Neuronal stem cell (in vitro differentiated cells): ENCODE measurements around the gene FOXI1.

ENCODE experiments used
- DNase-seq: peaks from one replicate; pipeline ENCODE4 v3.0.0-alpha.2; 2013; ENCODE audit warnings: low spot score
- H2AFZ ChIP-seq: one replicate; pipeline ENCODE4 v1.6.1; 2013; ENCODE audit warnings: mild to moderate bottlenecking, low read length, inconsistent platforms
- H2AK5ac ChIP-seq: 2 replicates; pipeline ENCODE4 v1.6.1; 2013; ENCODE audit warnings: low read depth, mild to moderate bottlenecking, inconsistent platforms, low read length, moderate library complexity, mixed read lengths
- H2BK120ac ChIP-seq: 2 replicates; pipeline ENCODE4 v1.6.1; 2013; ENCODE audit warnings: low read depth, mild to moderate bottlenecking, inconsistent platforms, low read length, moderate library complexity, mixed read lengths
- H2BK12ac ChIP-seq: one replicate; pipeline ENCODE4 v1.6.1; 2013; ENCODE audit warnings: low read length, inconsistent platforms
- H2BK15ac ChIP-seq: 2 replicates; pipeline ENCODE4 v1.6.1; 2013; ENCODE audit warnings: mild to moderate bottlenecking, low read length, inconsistent platforms, mixed read lengths
- H2BK5ac ChIP-seq: one replicate; pipeline ENCODE4 v1.6.1; 2013; ENCODE audit warnings: inconsistent platforms, mild to moderate bottlenecking, low read length, moderate library complexity
- H3K14ac ChIP-seq: one replicate; pipeline ENCODE4 v1.6.1; 2013; ENCODE audit warnings: low read length, inconsistent platforms
- H3K18ac ChIP-seq: 2 replicates; pipeline ENCODE4 v1.6.1; 2013; ENCODE audit warnings: low read length, inconsistent platforms
- H3K23ac ChIP-seq: 2 replicates; pipeline ENCODE4 v1.6.1; 2013; ENCODE audit warnings: low read depth, mild to moderate bottlenecking, mixed read lengths, low read length, inconsistent platforms; ENCODE audit not compliant: poor library complexity
- H3K27ac ChIP-seq: replicated peaks from 3 replicates; pipeline ENCODE4 v1.5.1; 2013; ENCODE audit warnings: low read length, inconsistent platforms
- H3K27me3 ChIP-seq, 3 experiments: 2 replicates each; pipeline ENCODE4 v1.6.1; 2013; ENCODE audit warnings: low read length in 3 of 3, mild to moderate bottlenecking in 2 of 3, inconsistent platforms in 1 of 3, low read depth in 1 of 3, mixed read lengths in 1 of 3, moderate library complexity in 1 of 3; ENCODE audit not compliant: control insufficient read depth in 3 of 3, insufficient read depth in 3 of 3
- H3K36me3 ChIP-seq, 2 donors: replicated peaks in 1 of 2; 2 replicates each; pipeline ENCODE4 v1.6.1; 2013; ENCODE audit warnings: low read length in 2 of 2; ENCODE audit not compliant: control insufficient read depth in 2 of 2, insufficient read depth in 2 of 2
- H3K4ac ChIP-seq: 2 replicates; pipeline ENCODE4 v1.6.1; 2013; ENCODE audit warnings: inconsistent platforms, mild to moderate bottlenecking, low read length, moderate library complexity
- H3K4me1 ChIP-seq, 2 donors: 1 replicate in 1 of 2; 2 replicates in 1 of 2; pipeline ENCODE4 v1.6.1; 2013; ENCODE audit warnings: low read length in 2 of 2, low read depth in 1 of 2; ENCODE audit not compliant: control insufficient read depth in 2 of 2, insufficient read depth in 1 of 2
- H3K4me2 ChIP-seq: one replicate; pipeline ENCODE4 v1.6.1; 2013; ENCODE audit warnings: mild to moderate bottlenecking, low read length, inconsistent platforms; ENCODE audit not compliant: insufficient read depth, poor library complexity, severe bottlenecking
- H3K4me3 ChIP-seq, 2 donors: 2 replicates each; pipeline ENCODE4 v1.5.1; 2013; ENCODE audit warnings: low read length in 2 of 2, mild to moderate bottlenecking in 2 of 2, inconsistent platforms in 1 of 2, moderate library complexity in 1 of 2
- H3K79me1 ChIP-seq: one replicate; pipeline ENCODE4 v1.6.1; 2013; ENCODE audit warnings: low read depth, mild to moderate bottlenecking, inconsistent platforms, low read length, moderate library complexity
- H3K9ac ChIP-seq: one replicate; pipeline ENCODE4 v1.6.1; 2013; ENCODE audit warnings: mild to moderate bottlenecking, low read depth, low read length, inconsistent platforms; ENCODE audit not compliant: poor library complexity
- H3K9me3 ChIP-seq, 2 donors: replicated peaks in 1 of 2; 2 replicates each; pipeline versions ENCODE3 to v1.6.1; 2013; ENCODE audit warnings: low read length in 2 of 2, mild to moderate bottlenecking in 2 of 2, inconsistent platforms in 1 of 2, low read depth in 1 of 2, mixed read lengths in 1 of 2, moderate library complexity in 1 of 2; ENCODE audit not compliant: control insufficient read depth in 2 of 2, insufficient read depth in 1 of 2
- H4K8ac ChIP-seq: one replicate; pipeline ENCODE4 v1.6.1; 2013; ENCODE audit warnings: low read depth, mild to moderate bottlenecking, inconsistent platforms, low read length, moderate library complexity
- H4K91ac ChIP-seq: one replicate; pipeline ENCODE4 v1.6.1; 2013; ENCODE audit warnings: low read length, low read depth, mild to moderate bottlenecking, inconsistent platforms; ENCODE audit not compliant: poor library complexity
- WGBS, 2 donors: extraction: QIAGEN DNeasy Blood & Tissue Kit; methylation state at CpG; one replicate each; pipeline ENCODE4 v1.1.7; 2013; ENCODE audit warnings: missing lambda C conversion rate in 2 of 2, mixed read lengths in 1 of 2; ENCODE audit not compliant: insufficient read length in 2 of 2, insufficient replicate concordance in 1 of 2; ENCODE audit errors: extremely low coverage in 2 of 2; 5-methylcytosine and 5-hydroxymethylcytosine counted together

FOXI1 gene

GRCh38 chr5:170115925-170116324 lies 10.2 kb downstream of the FOXI1 start:
- Histone ChIP-seq H2BK5ac (no peak overlapping the region), H3K4me1 (peaks cover 2 to 9% of the 10 kb centered on the region in 2 donors), H3K36me3 (no peaks in the 10 kb centered on the region), H3K27me3 (no peaks in the 10 kb centered on the region), H3K27ac (no peak overlapping the region), H3K9ac (no peak overlapping the region), H2AK5ac (no peak overlapping the region), H3K79me1 (no peaks in the 10 kb centered on the region), H3K4me3 (peak overlapping the region in 1 of 2 donors; percentile 52), H2AFZ (no peak overlapping the region), H3K14ac (no peak overlapping the region), H3K18ac (no peak overlapping the region), H3K9me3 (peaks cover 0 to 1% of the 10 kb centered on the region in 2 donors), H4K8ac (no peak overlapping the region), H2BK12ac (no peak overlapping the region), H2BK120ac (no peak overlapping the region), H4K91ac (no peak overlapping the region), H3K4me2 (no peak overlapping the region), H3K23ac (no peak overlapping the region), H2BK15ac (no peak overlapping the region), H3K4ac (no peak overlapping the region)
- WGBS, 2 donors, result no CpG with 5 or more reads among the region's 2 CpGs
- DNase-seq, result no peak

GRCh38 chr5:170117736-170118135 lies 12.0 kb downstream of the FOXI1 start:
- H3K79me1 ChIP-seq, result no peaks in the 10 kb centered on the region
- no peak overlapping the region for H3K27ac ChIP-seq
- H3K4ac ChIP-seq, result no peak overlapping the region
- H4K91ac ChIP-seq, result no peak overlapping the region
- no peak overlapping the region for H2BK15ac ChIP-seq
- H3K23ac ChIP-seq, result no peak overlapping the region
- no peak overlapping the region for H3K14ac ChIP-seq
- no peak for DNase-seq
- no peak overlapping the region for H4K8ac ChIP-seq
- no peak overlapping the region for H2AFZ ChIP-seq
- no CpG with 5 or more reads among the region's 2 CpGs for WGBS, 2 donors
- peak overlapping the region; percentile 51 for H3K9ac ChIP-seq
- no peaks in the 10 kb centered on the region for H3K36me3 ChIP-seq
- H2BK120ac ChIP-seq, result no peak overlapping the region
- H2BK5ac ChIP-seq, result no peak overlapping the region
- H3K27me3 ChIP-seq, result no peaks in the 10 kb centered on the region
- no peak overlapping the region for H3K18ac ChIP-seq
- no peak overlapping the region for H2AK5ac ChIP-seq
- H3K4me3 ChIP-seq, result no peak overlapping the region
- no peak overlapping the region for H2BK12ac ChIP-seq
- peaks cover 2 to 8% of the 10 kb centered on the region in 2 donors for H3K4me1 ChIP-seq
- no peak overlapping the region for H3K4me2 ChIP-seq
- H3K9me3 ChIP-seq, result peaks cover 0 to 1% of the 10 kb centered on the region in 2 donors

DNA sequence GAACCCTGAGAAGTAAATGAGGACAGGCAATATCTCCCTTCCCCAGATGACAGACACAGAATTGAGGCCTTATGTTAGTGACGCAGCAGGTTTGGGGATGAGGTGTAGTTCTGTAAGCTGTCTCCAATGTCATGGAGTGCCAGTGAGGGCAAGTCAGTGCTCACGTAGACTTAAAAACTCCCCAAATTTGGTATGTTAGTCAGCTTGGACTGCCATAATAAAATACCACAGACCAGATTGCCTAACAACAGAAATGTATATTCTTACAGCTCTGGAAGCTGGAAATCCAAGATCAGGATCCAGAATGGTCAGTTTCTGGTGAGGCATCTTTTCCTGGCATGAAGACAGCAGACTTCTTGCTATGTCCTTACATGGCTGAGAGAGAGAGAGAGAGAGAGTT lies 14.9 kb downstream of the FOXI1 start:
- Histone ChIP-seq H3K14ac (no peak overlapping the region), H3K4me2 (no peak overlapping the region), H4K91ac (no peak overlapping the region), H3K4me1 (no peaks in the 10 kb centered on the region), H4K8ac (no peak overlapping the region), H2BK120ac (no peak overlapping the region), H2AFZ (no peak overlapping the region), H3K9ac (no peak overlapping the region), H2AK5ac (no peak overlapping the region), H2BK12ac (no peak overlapping the region), H2BK5ac (no peak overlapping the region), H3K9me3 (peaks cover 0 to 1% of the 10 kb centered on the region in 2 donors), H3K4me3 (no peak overlapping the region), H3K79me1 (no peaks in the 10 kb centered on the region), H2BK15ac (no peak overlapping the region), H3K27ac (no peak overlapping the region), H3K18ac (no peak overlapping the region), H3K23ac (no peak overlapping the region), H3K4ac (no peak overlapping the region), H3K27me3 (no peaks in the 10 kb centered on the region), H3K36me3 (no peaks in the 10 kb centered on the region)
- DNase-seq, result no peak
- no CpG with 5 or more reads among the region's 2 CpGs for WGBS, 2 donors

GRCh38 chr5:170121321-170121720 lies 15.6 kb downstream of the FOXI1 start:
- H2AFZ ChIP-seq, result no peak overlapping the region
- H4K8ac ChIP-seq, result no peak overlapping the region
- H3K9me3 ChIP-seq, result no peaks in the 10 kb centered on the region
- no peak overlapping the region for H3K27ac ChIP-seq
- H2BK15ac ChIP-seq, result no peak overlapping the region
- no peak overlapping the region for H3K9ac ChIP-seq
- no peak overlapping the region for H2AK5ac ChIP-seq
- no peak overlapping the region for H2BK120ac ChIP-seq
- H3K4me3 ChIP-seq, result no peak overlapping the region
- H4K91ac ChIP-seq, result no peak overlapping the region
- H3K36me3 ChIP-seq, result no peaks in the 10 kb centered on the region
- DNase-seq, result no peak
- no peak overlapping the region for H3K23ac ChIP-seq
- H3K18ac ChIP-seq, result no peak overlapping the region
- no peak overlapping the region for H2BK5ac ChIP-seq
- no peaks in the 10 kb centered on the region for H3K79me1 ChIP-seq
- H2BK12ac ChIP-seq, result no peak overlapping the region
- H3K4me1 ChIP-seq, result no peaks in the 10 kb centered on the region
- H3K27me3 ChIP-seq, result no peaks in the 10 kb centered on the region
- WGBS, 2 donors, result no CpG with 5 or more reads among the region's 7 CpGs
- no peak overlapping the region for H3K14ac ChIP-seq
- H3K4me2 ChIP-seq, result no peak overlapping the region
- no peak overlapping the region for H3K4ac ChIP-seq
